ENCODE measurements around the gene SRM.
"Not testable (repeated sequence)": the region's sequence is repeated elsewhere in the genome, so short reads cannot be mapped to it uniquely, and the experiment has no call there.

Gene SRM

DNA sequence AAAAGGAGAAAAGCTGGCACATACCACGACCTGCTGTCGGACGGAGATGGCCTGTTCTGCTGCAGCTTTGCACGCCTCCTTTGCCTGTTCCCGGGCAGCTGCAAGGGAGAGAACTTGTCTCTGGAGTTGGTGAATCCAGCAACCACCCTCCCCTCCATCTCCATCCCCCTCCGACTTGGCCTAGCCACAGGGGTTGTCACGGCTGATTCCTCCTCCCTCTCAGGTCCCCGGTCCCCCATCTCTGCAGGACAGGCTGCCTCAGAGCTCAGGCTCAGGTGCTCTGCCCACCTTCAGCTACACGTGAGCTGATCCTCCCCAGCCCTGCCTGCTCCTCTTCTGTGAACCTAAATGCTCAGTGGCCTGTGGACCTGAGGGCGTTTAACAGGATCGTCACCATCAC is 11.1 kb upstream of the SRM start:
- TF ChIP-seq, protein P1, sequence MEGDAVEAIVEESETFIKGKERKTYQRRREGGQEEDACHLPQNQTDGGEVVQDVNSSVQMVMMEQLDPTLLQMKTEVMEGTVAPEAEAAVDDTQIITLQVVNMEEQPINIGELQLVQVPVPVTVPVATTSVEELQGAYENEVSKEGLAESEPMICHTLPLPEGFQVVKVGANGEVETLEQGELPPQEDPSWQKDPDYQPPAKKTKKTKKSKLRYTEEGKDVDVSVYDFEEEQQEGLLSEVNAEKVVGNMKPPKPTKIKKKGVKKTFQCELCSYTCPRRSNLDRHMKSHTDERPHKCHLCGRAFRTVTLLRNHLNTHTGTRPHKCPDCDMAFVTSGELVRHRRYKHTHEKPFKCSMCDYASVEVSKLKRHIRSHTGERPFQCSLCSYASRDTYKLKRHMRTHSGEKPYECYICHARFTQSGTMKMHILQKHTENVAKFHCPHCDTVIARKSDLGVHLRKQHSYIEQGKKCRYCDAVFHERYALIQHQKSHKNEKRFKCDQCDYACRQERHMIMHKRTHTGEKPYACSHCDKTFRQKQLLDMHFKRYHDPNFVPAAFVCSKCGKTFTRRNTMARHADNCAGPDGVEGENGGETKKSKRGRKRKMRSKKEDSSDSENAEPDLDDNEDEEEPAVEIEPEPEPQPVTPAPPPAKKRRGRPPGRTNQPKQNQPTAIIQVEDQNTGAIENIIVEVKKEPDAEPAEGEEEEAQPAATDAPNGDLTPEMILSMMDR (IDR thresholded peaks at IDR 0.05; ENCODE audit: low read depth, low read length) = no peak
- DNase-seq (ENCODE audit: extremely low read depth, low read depth) = no peak

DNA sequence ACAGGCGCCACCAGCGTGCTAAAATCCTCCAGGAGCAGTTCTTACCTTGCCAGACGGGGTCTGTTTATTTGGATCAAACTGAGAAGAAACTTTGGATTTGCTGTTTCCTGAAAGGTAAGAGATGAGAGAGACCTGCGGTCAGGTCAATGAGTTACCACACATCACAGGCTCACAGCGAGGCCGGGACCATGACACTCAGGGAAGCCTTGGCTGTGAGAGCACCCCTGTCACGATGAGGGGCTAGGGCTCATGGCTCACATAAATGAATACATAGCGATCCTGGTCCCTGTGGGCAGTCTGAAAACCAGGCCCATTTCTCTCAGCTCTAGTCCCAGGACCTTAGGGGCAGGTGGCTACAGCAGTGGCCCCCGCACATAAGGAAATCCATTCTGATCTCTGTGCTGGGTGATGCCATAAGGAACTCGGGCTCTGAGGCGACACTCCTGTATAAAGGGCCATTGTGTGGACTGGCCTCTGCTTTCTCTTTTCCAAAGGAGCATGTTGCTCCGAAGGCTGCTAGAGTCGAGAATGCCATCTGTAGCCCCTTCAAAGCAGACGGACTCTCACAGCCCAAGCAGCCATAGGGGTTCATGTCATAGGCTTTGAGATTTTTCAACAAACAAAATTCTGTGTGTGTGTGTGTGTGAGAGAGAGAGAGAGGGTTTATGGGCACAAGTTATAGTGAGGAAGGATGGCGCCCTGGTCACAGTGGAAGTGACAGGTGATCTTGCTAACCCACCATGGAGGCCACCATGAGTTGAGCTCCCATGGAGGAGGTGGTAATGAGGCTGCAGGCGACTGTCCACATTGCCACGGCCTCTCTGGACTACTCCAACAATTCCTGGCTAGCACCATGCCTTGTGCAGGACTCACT is 9.0 kb upstream of the SRM start:
- DNase-seq (ENCODE audit: extremely low read depth, low read depth) = no peak
- TF ChIP-seq, protein P1 (IDR thresholded peaks at IDR 0.05; ENCODE audit: low read depth, low read length) = no peak

DNA sequence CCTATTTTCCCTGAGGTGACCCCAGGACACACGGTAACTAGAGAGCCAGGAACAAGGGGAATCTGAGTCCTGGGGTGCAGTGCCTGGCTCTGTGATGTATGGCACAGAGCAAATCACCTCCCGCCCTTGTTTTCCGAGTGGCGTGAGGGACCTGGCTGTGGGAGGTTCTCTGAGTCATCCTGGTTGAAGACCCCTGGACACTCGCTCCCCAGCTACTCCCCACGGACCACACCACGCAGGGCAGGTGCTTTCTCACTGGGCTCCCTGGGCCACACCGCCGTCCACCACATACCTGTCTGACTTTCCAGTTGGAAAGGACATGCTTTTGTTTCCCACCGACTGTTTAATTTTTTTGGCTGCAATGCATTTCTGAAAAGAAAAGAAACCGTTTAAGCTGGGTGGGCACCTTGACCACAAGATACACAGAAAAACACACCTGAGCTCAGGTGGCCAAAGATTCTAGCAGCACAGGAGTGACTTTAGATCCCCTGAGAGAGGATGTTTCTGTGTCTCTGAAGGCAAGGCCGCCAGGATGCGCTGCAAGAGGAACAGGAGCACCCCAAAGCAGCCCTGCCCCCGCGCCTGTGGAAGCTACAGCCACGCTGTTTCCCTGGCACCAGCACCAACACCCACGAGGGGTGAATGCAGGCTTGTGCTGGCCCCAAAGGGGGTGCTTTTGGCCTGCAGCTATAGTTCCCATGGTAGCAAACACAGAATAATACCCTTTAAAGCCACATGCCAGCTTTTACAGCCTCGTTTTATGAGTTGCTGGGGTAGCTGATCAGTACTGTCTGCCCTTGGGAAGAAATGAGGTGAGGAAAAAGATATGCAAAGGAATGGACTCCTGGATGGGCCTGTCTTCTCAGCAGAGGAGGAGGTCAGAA is 8.1 kb upstream of the SRM start:
- DNase-seq (ENCODE audit: extremely low read depth, low read depth) = no peak
- TF ChIP-seq, protein P1 (IDR thresholded peaks at IDR 0.05; ENCODE audit: low read depth, low read length) = no peak

DNA sequence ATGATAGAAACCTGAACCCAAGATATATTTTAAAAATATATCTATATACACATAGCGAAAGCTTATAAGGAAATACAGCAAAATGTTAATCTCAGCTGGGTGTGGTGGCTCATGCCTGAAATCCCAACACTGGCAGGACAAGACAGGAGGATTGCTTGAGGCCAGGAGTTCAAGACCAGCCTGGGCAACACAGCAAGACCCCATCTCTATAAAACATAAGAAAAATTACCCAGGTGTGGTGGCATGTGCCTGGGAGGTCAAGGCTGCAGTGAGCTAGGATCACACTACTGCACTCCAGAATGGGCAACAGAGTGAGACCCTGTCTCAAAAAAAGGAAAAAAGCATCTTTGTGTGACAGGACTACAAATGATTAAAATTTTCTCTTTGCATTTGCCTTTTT is 6.0 kb upstream of the SRM start:
- DNase-seq (ENCODE audit: extremely low read depth, low read depth) = no peak
- TF ChIP-seq, protein P1 (IDR thresholded peaks at IDR 0.05; ENCODE audit: low read depth, low read length) = no peak

DNA sequence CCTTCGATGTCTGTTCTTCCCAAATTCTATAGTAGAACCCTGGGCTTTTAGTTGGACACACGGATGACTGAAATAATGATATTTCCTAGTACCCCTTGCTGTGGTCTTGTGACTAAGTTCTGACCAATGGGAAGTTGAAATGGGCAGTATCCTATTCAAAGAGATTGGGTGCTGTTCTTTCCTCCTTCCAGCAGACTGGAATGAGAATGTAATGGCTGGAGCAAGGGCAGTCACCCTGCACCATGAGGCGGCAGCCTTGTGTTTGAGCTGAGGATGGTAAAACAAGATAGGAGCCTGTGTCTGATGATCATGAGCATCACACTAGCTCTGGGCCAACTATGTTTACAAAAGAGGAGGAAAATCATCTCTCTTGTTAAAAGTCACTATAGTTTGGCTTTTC is 5.1 kb upstream of the SRM start:
- no peak for DNase-seq (ENCODE audit: extremely low read depth, low read depth)
- TF ChIP-seq, protein P1 (IDR thresholded peaks at IDR 0.05; ENCODE audit: low read depth, low read length) = no peak

DNA sequence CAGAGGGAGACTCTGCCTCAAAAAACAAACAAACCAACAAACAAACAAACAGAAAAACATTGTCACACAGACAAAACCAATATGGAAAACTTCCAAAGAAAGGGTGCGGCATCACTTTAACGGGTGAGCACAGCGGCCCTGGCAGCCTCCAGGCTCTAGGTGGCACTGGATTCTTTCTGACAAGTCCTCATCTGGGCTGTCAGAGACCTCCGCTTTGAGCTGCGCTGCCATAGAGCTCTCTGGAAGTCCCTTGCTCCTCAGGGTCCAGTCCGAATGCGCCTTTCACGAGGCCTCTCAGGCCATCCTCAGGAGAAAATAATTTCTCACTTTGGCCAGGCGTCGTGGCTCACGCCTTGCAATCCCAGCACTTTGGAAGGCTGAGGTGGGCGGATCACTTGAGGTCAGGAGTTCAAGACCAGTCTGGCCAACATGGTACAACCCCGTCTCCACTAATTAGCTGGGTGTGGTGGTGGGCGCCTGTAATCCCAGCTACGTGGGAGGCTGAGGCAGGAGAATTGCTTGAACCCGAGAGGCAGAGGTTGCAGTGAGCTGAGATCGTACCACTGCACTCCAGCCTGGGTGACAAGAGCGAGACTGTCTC is 4.2 kb upstream of the SRM start:
- DNase-seq (ENCODE audit: extremely low read depth, low read depth) = not testable (repeated sequence)

DNA sequence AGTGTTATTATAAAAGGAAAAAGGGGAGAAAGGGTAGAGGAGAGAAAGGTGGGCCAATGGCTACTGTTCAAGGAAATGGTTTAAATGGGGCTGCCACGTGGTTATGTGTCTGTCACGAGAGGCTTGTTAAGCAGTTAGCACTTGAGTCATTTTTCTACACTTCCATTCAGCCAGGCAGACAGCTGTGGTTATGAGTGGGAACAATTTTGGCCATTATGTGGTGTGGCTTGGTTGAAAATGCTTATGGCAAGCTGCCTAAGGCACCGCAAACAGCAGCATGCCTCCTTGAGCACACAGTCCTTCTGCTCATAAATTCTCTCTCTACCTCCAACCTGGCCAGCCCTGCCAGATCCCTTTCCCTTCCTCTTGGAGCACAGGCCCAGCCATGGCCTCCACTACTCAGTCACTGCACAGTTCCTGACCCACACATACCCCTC is 3.2 kb upstream of the SRM start:
- TF ChIP-seq, protein P1 (IDR thresholded peaks at IDR 0.05; ENCODE audit: low read depth, low read length) = no peak
- no peak for DNase-seq (ENCODE audit: extremely low read depth, low read depth)
